Measurements from ENCODE around the gene IRF7. TPM values are rescaled to one million over a fixed set of nuclear protein-coding genes. Genes with fewer than 3 reads are reported as not detected.
A peak's percentile ranks its signal among the peaks of the same experiment; 100 is the strongest.

IRF7 gene
- total and polyA plus RNA-seq, 11 donors, result 5.5 to 30.6 (median 14.9) TPM

DNA sequence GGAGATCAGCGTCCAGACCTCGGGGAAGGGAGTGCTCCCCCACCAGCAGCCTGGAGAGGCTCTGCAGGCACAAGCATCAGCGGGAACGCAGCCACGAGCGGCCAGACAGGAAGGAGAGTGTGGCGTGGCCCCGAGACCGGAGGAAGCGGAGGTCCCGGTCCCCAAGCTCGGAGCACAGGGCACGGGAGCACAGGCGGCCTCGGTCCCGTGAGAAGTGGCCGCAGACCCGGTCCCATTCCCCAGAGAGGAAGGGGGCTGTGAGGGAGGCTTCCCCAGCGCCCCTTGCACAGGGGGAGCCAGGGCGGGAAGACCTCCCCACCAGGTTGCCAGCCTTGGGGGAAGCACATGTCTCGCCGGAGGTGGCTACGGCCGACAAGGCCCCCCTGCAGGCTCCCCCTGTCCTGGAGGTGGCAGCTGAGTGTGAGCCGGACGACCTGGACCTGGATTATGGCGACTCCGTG is 6.9 kb downstream of the IRF7 start:
- ATAC-seq, result peak in 1 of 4 donors; percentile 10
- whole genome bisulfite sequencing, 4 donors, result 57 to 77% (median 63%) methylated on average over 24 to 28 of the region's 28 CpGs
- peaks cover 0 to 35% (median 9%) of the 10 kb centered on the region in 12 donors for H3K4me1 ChIP-seq
- H3K27me3 ChIP-seq, result no peaks in the 10 kb centered on the region
- TF ChIP-seq POLR2A (IDR thresholded peaks at IDR 0.05), result no peak
- TF ChIP-seq, protein P1, sequence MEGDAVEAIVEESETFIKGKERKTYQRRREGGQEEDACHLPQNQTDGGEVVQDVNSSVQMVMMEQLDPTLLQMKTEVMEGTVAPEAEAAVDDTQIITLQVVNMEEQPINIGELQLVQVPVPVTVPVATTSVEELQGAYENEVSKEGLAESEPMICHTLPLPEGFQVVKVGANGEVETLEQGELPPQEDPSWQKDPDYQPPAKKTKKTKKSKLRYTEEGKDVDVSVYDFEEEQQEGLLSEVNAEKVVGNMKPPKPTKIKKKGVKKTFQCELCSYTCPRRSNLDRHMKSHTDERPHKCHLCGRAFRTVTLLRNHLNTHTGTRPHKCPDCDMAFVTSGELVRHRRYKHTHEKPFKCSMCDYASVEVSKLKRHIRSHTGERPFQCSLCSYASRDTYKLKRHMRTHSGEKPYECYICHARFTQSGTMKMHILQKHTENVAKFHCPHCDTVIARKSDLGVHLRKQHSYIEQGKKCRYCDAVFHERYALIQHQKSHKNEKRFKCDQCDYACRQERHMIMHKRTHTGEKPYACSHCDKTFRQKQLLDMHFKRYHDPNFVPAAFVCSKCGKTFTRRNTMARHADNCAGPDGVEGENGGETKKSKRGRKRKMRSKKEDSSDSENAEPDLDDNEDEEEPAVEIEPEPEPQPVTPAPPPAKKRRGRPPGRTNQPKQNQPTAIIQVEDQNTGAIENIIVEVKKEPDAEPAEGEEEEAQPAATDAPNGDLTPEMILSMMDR (IDR thresholded peaks at IDR 0.05), result no peak
- H3K27ac ChIP-seq, result peak overlapping the region in 8 of 12 donors; percentile 2 to 38 (median 16)
- intact Hi-C loops (cut with DNase I), result no loop called here
- H3K9me3 ChIP-seq, result no peaks in the 10 kb centered on the region
- DNase-seq, result peak in 1 of 5 donors; percentile 64
- H3K36me3 ChIP-seq, result peaks cover 6 to 96% (median 94%) of the 10 kb centered on the region in 9 donors
- H3K4me3 ChIP-seq, result no peak overlapping the region

DNA sequence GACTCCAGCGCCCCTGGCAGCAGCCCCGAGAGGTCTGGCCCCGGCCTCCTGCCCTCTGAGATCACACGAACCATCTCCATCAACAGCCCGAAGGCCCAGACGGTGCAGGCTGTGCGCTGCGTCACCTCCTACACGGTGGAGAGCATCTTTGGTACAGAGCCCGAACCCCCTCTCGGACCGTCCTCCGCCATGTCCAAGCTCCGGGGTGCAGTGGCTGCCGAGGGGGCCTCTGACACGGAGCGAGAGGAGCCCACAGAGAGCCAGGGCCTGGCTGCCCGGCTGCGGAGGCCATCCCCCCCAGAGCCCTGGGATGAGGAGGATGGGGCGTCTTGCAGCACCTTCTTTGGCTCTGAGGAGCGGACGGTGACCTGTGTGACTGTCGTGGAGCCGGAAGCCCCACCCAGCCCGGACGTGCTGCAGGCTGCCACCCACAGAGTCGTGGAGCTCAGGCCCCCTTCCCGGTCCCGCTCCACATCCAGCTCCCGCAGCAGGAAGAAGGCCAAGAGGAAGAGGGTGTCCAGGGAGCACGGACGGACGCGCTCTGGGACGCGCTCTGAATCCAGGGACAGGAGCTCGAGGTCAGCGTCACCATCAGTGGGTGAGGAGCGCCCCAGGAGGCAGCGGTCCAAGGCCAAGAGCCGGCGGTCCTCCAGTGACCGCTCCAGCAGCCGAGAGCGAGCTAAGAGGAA is 7.6 kb downstream of the IRF7 start:
- TF ChIP-seq, protein P1 (IDR thresholded peaks at IDR 0.05), result no peak
- no peak for TF ChIP-seq POLR2A (IDR thresholded peaks at IDR 0.05)
- no peak overlapping the region for H3K4me3 ChIP-seq
- peak overlapping the region in 7 of 12 donors; percentile 3 to 38 (median 20) for H3K27ac ChIP-seq
- peaks cover 0 to 28% (median 4%) of the 10 kb centered on the region in 12 donors for H3K4me1 ChIP-seq
- 70 to 81% (median 78%) methylated on average over 34 to 45 of the region's 45 CpGs for WGBS, 4 donors
- H3K9me3 ChIP-seq, result no peaks in the 10 kb centered on the region
- H3K27me3 ChIP-seq, result no peaks in the 10 kb centered on the region
- H3K36me3 ChIP-seq, result peaks cover 6 to 99% (median 99%) of the 10 kb centered on the region in 9 donors
- ATAC-seq (peak in 1 of 4 donors; percentile 2), DNase-seq (peak in 1 of 5 donors; percentile 69)
- intact Hi-C loops (cut with DNase I), result no loop called here

DNA sequence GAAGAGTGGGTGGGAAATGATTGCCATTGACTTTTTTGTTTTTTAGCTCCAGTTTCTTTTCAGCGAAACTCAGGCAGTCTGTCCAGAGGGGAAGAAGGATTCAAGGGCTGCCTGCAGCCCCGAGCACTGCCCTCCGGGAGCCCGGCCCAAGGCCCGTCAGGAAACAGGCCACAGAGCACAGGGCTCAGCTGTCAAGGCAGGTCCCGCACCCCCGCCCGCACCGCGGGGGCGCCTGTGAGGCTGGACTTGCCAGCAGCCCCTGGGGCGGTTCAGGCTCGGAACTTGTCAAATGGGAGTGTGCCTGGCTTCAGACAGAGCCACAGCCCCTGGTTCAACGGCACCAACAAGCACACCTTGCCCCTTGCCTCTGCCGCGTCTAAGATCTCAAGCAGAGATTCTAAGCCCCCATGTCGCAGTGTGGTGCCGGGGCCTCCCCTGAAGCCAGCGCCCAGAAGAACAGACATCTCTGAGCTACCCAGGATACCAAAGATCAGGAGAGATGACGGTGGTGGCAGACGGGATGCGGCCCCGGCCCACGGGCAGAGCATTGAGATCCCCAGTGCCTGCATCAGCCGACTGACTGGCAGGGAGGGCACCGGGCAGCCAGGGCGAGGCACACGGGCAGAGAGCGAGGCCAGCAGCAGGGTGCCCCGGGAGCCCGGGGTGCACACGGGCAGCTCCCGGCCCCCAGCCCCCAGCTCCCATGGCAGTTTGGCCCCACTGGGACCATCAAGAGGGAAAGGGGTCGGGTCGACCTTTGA is 8.6 kb downstream of the IRF7 start:
- intact Hi-C loops (cut with DNase I), result no loop called here
- H3K27ac ChIP-seq, result peak overlapping the region in 1 of 12 donors; percentile 52

DNA sequence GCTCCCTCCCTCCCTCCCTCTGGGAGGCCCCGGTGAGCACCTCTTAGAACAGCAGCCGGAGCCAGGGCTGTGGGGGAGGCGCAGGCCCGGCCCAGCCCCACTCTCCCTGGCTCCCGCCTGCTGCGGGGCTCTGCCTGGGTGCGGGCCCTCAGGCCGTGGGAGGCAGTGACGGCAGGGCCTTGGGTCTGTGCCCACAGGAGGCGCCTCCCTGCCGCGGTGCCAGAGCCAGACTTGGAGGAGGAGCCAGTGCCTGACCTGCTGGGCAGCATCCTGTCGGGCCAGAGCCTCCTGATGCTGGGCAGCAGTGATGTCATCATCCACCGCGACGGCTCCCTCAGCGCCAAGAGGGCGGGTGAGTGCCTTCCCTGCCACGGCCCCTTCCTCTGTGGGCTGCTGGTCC is 9.5 kb downstream of the IRF7 start:
- intact Hi-C loops (cut with DNase I), result no loop called here
- ATAC-seq, result peak; percentile 90 to 95 (median 92)
- 51 to 64% (median 53%) methylated on average over 7 to 19 of the region's 19 CpGs for WGBS, 4 donors

More for the DNA sequence above, 8.6 kb downstream of the IRF7 start:
- no peak for ATAC-seq
- 91 to 94% (median 93%) methylated on average over 5 to 35 of the region's 35 CpGs for WGBS, 4 donors
- Histone ChIP-seq H3K4me1 (peaks cover 0 to 21% (median 4%) of the 10 kb centered on the region in 12 donors), H3K9me3 (no peaks in the 10 kb centered on the region), H3K4me3 (no peak overlapping the region), H3K27me3 (no peaks in the 10 kb centered on the region), H3K36me3 (peaks cover 6 to 99% (median 98%) of the 10 kb centered on the region in 9 donors)
- DNase-seq, result no peak
- TF ChIP-seq POLR2A (IDR thresholded peaks at IDR 0.05), result no peak

More for the DNA sequence above, 9.5 kb downstream of the IRF7 start:
- H3K36me3 ChIP-seq, result peaks cover 4 to 99% (median 98%) of the 10 kb centered on the region in 9 donors
- H3K4me1 ChIP-seq, result peaks cover 0 to 21% (median 4%) of the 10 kb centered on the region in 12 donors
- no peaks in the 10 kb centered on the region for H3K9me3 ChIP-seq
- H3K27me3 ChIP-seq, result no peaks in the 10 kb centered on the region
- DNase-seq, result peak; percentile 71 to 89 (median 81)
- H3K4me3 ChIP-seq, result no peak overlapping the region
- no peak for TF ChIP-seq POLR2A (IDR thresholded peaks at IDR 0.05)
- peak overlapping the region in 9 of 12 donors; percentile 39 to 65 (median 52) for H3K27ac ChIP-seq

Measured in heart left ventricle (tissue), 16 donors.